ENCODE data around the gene TP73.

GRCh38 chr1:3671371-3672180 lies 19.3 kb downstream of the TP73 start:
- TF ChIP-seq, protein P1, sequence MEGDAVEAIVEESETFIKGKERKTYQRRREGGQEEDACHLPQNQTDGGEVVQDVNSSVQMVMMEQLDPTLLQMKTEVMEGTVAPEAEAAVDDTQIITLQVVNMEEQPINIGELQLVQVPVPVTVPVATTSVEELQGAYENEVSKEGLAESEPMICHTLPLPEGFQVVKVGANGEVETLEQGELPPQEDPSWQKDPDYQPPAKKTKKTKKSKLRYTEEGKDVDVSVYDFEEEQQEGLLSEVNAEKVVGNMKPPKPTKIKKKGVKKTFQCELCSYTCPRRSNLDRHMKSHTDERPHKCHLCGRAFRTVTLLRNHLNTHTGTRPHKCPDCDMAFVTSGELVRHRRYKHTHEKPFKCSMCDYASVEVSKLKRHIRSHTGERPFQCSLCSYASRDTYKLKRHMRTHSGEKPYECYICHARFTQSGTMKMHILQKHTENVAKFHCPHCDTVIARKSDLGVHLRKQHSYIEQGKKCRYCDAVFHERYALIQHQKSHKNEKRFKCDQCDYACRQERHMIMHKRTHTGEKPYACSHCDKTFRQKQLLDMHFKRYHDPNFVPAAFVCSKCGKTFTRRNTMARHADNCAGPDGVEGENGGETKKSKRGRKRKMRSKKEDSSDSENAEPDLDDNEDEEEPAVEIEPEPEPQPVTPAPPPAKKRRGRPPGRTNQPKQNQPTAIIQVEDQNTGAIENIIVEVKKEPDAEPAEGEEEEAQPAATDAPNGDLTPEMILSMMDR (IDR thresholded peaks at IDR 0.05) = no peak
- TF ChIP-seq EZH2 (IDR thresholded peaks at IDR 0.05; ENCODE audit: borderline replicate concordance, insufficient read depth, low read depth, low read length, poor library complexity, severe bottlenecking) = no peak

Data from B cell (primary cell).